Mucosa of rectum (tissue), 2 donors: ENCODE data around the gene CDH11.

ENCODE experiments used
- H3K27ac ChIP-seq, 2 donors: one replicate each; pipeline ENCODE4 v1.7.0; 2013; ENCODE audit warnings: inconsistent platforms in 2 of 2, low read depth in 2 of 2, low read length in 2 of 2
- H3K27me3 ChIP-seq, 2 donors: one replicate each; pipeline ENCODE4 v1.7.0; 2013; ENCODE audit warnings: low read length in 2 of 2; ENCODE audit not compliant: control insufficient read depth in 2 of 2, insufficient read depth in 2 of 2
- H3K36me3 ChIP-seq, 2 donors: one replicate each; pipeline ENCODE4 v1.7.0; 2013; ENCODE audit warnings: low read length in 2 of 2; ENCODE audit not compliant: control insufficient read depth in 2 of 2, insufficient read depth in 2 of 2
- H3K4me1 ChIP-seq, 2 donors: one replicate each; pipeline ENCODE4 v1.7.0; 2013; ENCODE audit warnings: low read length in 2 of 2, mild to moderate bottlenecking in 1 of 2; ENCODE audit not compliant: control insufficient read depth in 2 of 2, insufficient read depth in 2 of 2
- H3K4me3 ChIP-seq, 2 donors: one replicate each; pipeline ENCODE4 v1.7.0; 2013; ENCODE audit warnings: low read length in 2 of 2
- H3K9ac ChIP-seq, 2 donors: one replicate each; pipeline ENCODE4 v1.7.0; 2013; ENCODE audit warnings: low read length in 2 of 2, low read depth in 1 of 2, mild to moderate bottlenecking in 1 of 2
- H3K9me3 ChIP-seq, 2 donors: one replicate each; pipeline ENCODE4 v1.7.0; 2013; ENCODE audit warnings: low read length in 2 of 2; ENCODE audit not compliant: control insufficient read depth in 2 of 2
- donor health status: healthy.
- donor health status: Normal muscosa, but diverticular disease.

Gene CDH11

GRCh38 chr16:65015599-65015998 lies 106.3 kb downstream of the CDH11 start:
- Histone ChIP-seq H3K4me1 (no peaks in the 10 kb centered on the region), H3K36me3 (no peaks in the 10 kb centered on the region), H3K9me3 (no peaks in the 10 kb centered on the region), H3K9ac (no peak overlapping the region), H3K27ac (no peak overlapping the region), H3K27me3 (no peaks in the 10 kb centered on the region), H3K4me3 (no peak overlapping the region)

- Histone ChIP-seq H3K4me1 (no peaks in the 10 kb centered on the region), H3K9me3 (no peaks in the 10 kb centered on the region), H3K4me3 (no peak overlapping the region), H3K9ac (no peak overlapping the region), H3K27me3 (no peaks in the 10 kb centered on the region), H3K36me3 (no peaks in the 10 kb centered on the region), H3K27ac (no peak overlapping the region)
Observed at GRCh38 chr16:65012357-65012756, 109.5 kb downstream of the CDH11 start.

- Histone ChIP-seq H3K36me3 (no peaks in the 10 kb centered on the region), H3K27me3 (no peaks in the 10 kb centered on the region), H3K4me1 (no peaks in the 10 kb centered on the region), H3K4me3 (no peak overlapping the region), H3K27ac (no peak overlapping the region), H3K9me3 (no peaks in the 10 kb centered on the region), H3K9ac (no peak overlapping the region)
Observed at GRCh38 chr16:65010125-65010524, 111.7 kb downstream of the CDH11 start.

- H3K4me3 ChIP-seq = no peak overlapping the region
- no peaks in the 10 kb centered on the region for H3K4me1 ChIP-seq
- no peak overlapping the region for H3K27ac ChIP-seq
- no peaks in the 10 kb centered on the region for H3K27me3 ChIP-seq
- H3K9ac ChIP-seq = no peak overlapping the region
- H3K9me3 ChIP-seq = no peaks in the 10 kb centered on the region
- H3K36me3 ChIP-seq = no peaks in the 10 kb centered on the region
Observed at GRCh38 chr16:65005696-65006095, 116.2 kb downstream of the CDH11 start.

GRCh38 chr16:65004570-65004969 lies 117.3 kb downstream of the CDH11 start:
- Histone ChIP-seq H3K27ac (no peak overlapping the region), H3K9me3 (no peaks in the 10 kb centered on the region), H3K27me3 (no peaks in the 10 kb centered on the region), H3K4me3 (no peak overlapping the region), H3K9ac (no peak overlapping the region), H3K36me3 (no peaks in the 10 kb centered on the region), H3K4me1 (no peaks in the 10 kb centered on the region)

- H3K27ac ChIP-seq = no peak overlapping the region
- no peaks in the 10 kb centered on the region for H3K27me3 ChIP-seq
- no peak overlapping the region for H3K9ac ChIP-seq
- H3K4me1 ChIP-seq = no peaks in the 10 kb centered on the region
- H3K9me3 ChIP-seq = no peaks in the 10 kb centered on the region
- H3K4me3 ChIP-seq = no peak overlapping the region
- no peaks in the 10 kb centered on the region for H3K36me3 ChIP-seq
Observed at GRCh38 chr16:65003621-65004020, 118.2 kb downstream of the CDH11 start.

- Histone ChIP-seq H3K27ac (no peak overlapping the region), H3K4me3 (no peak overlapping the region), H3K4me1 (peaks cover 0 to 2% of the 10 kb centered on the region in 2 donors), H3K9ac (no peak overlapping the region), H3K27me3 (no peaks in the 10 kb centered on the region), H3K9me3 (no peaks in the 10 kb centered on the region), H3K36me3 (no peaks in the 10 kb centered on the region)
Observed at GRCh38 chr16:65002265-65002664, 119.6 kb downstream of the CDH11 start.

GRCh38 chr16:65000654-65001053 lies 121.2 kb downstream of the CDH11 start:
- Histone ChIP-seq H3K9me3 (no peaks in the 10 kb centered on the region), H3K27me3 (no peaks in the 10 kb centered on the region), H3K4me3 (no peak overlapping the region), H3K4me1 (peaks cover 0 to 6% of the 10 kb centered on the region in 2 donors), H3K9ac (no peak overlapping the region), H3K27ac (no peak overlapping the region), H3K36me3 (no peaks in the 10 kb centered on the region)

GRCh38 chr16:64997751-64998150 lies 124.1 kb downstream of the CDH11 start:
- Histone ChIP-seq H3K4me1 (peaks cover 0 to 6% of the 10 kb centered on the region in 2 donors), H3K27me3 (no peaks in the 10 kb centered on the region), H3K9ac (no peak overlapping the region), H3K4me3 (no peak overlapping the region), H3K27ac (no peak overlapping the region), H3K9me3 (no peaks in the 10 kb centered on the region), H3K36me3 (no peaks in the 10 kb centered on the region)

GRCh38 chr16:64997121-64997520 lies 124.7 kb downstream of the CDH11 start:
- Histone ChIP-seq H3K27me3 (no peaks in the 10 kb centered on the region), H3K4me1 (peaks cover 0 to 6% of the 10 kb centered on the region in 2 donors), H3K36me3 (no peaks in the 10 kb centered on the region), H3K9ac (no peak overlapping the region), H3K9me3 (no peaks in the 10 kb centered on the region), H3K4me3 (no peak overlapping the region), H3K27ac (no peak overlapping the region)

GRCh38 chr16:64996641-64997040 lies 125.2 kb downstream of the CDH11 start:
- peaks cover 0 to 6% of the 10 kb centered on the region in 2 donors for H3K4me1 ChIP-seq
- no peak overlapping the region for H3K27ac ChIP-seq
- H3K9ac ChIP-seq = no peak overlapping the region
- no peak overlapping the region for H3K4me3 ChIP-seq
- no peaks in the 10 kb centered on the region for H3K36me3 ChIP-seq
- H3K27me3 ChIP-seq = no peaks in the 10 kb centered on the region
- no peaks in the 10 kb centered on the region for H3K9me3 ChIP-seq
